Measurements from ENCODE around the gene CLDND2. TPM values are rescaled to one million over a fixed set of nuclear protein-coding genes. Genes with fewer than 3 reads are reported as not detected.

CLDND2 gene
- total RNA-seq, 4 donors from 2014 or later = not detected

- H3K27ac ChIP-seq = no peak overlapping the region
- no peaks in the 10 kb centered on the region for H3K9me3 ChIP-seq
- in situ Hi-C loops (cut with MboI; ENCODE audit: low pct_ligation_motif_present in 1 of 4, low pct_unique_long_range_greater_than_20kb in 1 of 4, low sequenced_read_pairs in 3 of 4) = loop anchor here in 2 of 4 donors (10.0 to 25.0 kb wide), 2 partner anchors 91 to 103 kb away; no protein-coding TSS in a partner anchor
- H3K27me3 ChIP-seq = peaks cover 5% of the 10 kb centered on the region
- H3K4me1 ChIP-seq = peaks cover 0 to 4% (median 2%) of the 10 kb centered on the region in 4 donors
- 70 to 85% methylated on average over 2 to 13 of the region's 13 CpGs for WGBS, 2 donors (ENCODE audit: low coverage in 1 of 2)
- no peak overlapping the region for H3K4me3 ChIP-seq
- no peak for TF ChIP-seq CTCF (IDR thresholded peaks at IDR 0.05)
- no peak for TF ChIP-seq POLR2A (IDR thresholded peaks at IDR 0.05)
- TF ChIP-seq POLR2AphosphoS5 (IDR thresholded peaks at IDR 0.05) = no peak
- TF ChIP-seq EP300 (IDR thresholded peaks at IDR 0.05; ENCODE audit: low read depth) = no peak
- no peak for DNase-seq
- intact Hi-C loops (cut with DNase I; ENCODE audit: low total_unique reads) = loop anchor here (10.0 kb wide), 1 partner anchor 91 kb away; no protein-coding TSS in a partner anchor
- H3K36me3 ChIP-seq = no peaks in the 10 kb centered on the region
Observed at GRCh38 chr19:51333836-51334460, 34.9 kb downstream of the CLDND2 start.

GRCh38 chr19:51331716-51332115, 37.1 kb downstream of the CLDND2 start:
- TF ChIP-seq POLR2AphosphoS5 (IDR thresholded peaks at IDR 0.05) (no peak), EP300 (IDR thresholded peaks at IDR 0.05; ENCODE audit: low read depth) (no peak), CTCF (IDR thresholded peaks at IDR 0.05) (no peak), POLR2A (IDR thresholded peaks at IDR 0.05) (no peak)
- no peaks in the 10 kb centered on the region for H3K9me3 ChIP-seq
- WGBS, 2 donors (ENCODE audit: low coverage in 1 of 2) = 87 to 95% methylated on average over 4 to 6 of the region's 6 CpGs
- DNase-seq = no peak
- H3K36me3 ChIP-seq = no peaks in the 10 kb centered on the region
- peaks cover 0 to 13% (median 6%) of the 10 kb centered on the region in 4 donors for H3K4me1 ChIP-seq
- no peak overlapping the region for H3K27ac ChIP-seq
- intact Hi-C loops (cut with DNase I; ENCODE audit: low total_unique reads) = loop anchor here (10.0 kb wide), 1 partner anchor 93 kb away; no protein-coding TSS in a partner anchor
- in situ Hi-C loops (cut with MboI; ENCODE audit: low pct_ligation_motif_present in 1 of 4, low pct_unique_long_range_greater_than_20kb in 1 of 4, low sequenced_read_pairs in 3 of 4) = loop anchor here in 2 of 4 donors (10.0 to 25.0 kb wide), 2 partner anchors 93 to 106 kb away; no protein-coding TSS in a partner anchor
- H3K4me3 ChIP-seq = no peak overlapping the region
- peaks cover 27% of the 10 kb centered on the region for H3K27me3 ChIP-seq

GRCh38 chr19:51331193-51331592, 37.6 kb downstream of the CLDND2 start:
- Histone ChIP-seq H3K27ac (no peak overlapping the region), H3K4me3 (no peak overlapping the region), H3K27me3 (peaks cover 33% of the 10 kb centered on the region), H3K9me3 (no peaks in the 10 kb centered on the region), H3K4me1 (peaks cover 0 to 13% (median 6%) of the 10 kb centered on the region in 4 donors), H3K36me3 (no peaks in the 10 kb centered on the region)
- TF ChIP-seq POLR2A (IDR thresholded peaks at IDR 0.05) (no peak), EP300 (IDR thresholded peaks at IDR 0.05; ENCODE audit: low read depth) (no peak), CTCF (IDR thresholded peaks at IDR 0.05) (no peak), POLR2AphosphoS5 (IDR thresholded peaks at IDR 0.05) (no peak)
- WGBS, 2 donors (ENCODE audit: low coverage in 1 of 2) = 75% methylated on average over 3 of the region's 3 CpGs; no CpG with 5 or more reads in 1 of the 2 donors
- in situ Hi-C loops (cut with MboI; ENCODE audit: low pct_ligation_motif_present in 1 of 4, low pct_unique_long_range_greater_than_20kb in 1 of 4, low sequenced_read_pairs in 3 of 4) = loop anchor here in 2 of 4 donors (10.0 to 25.0 kb wide), 2 partner anchors 94 to 106 kb away; no protein-coding TSS in a partner anchor
- intact Hi-C loops (cut with DNase I; ENCODE audit: low total_unique reads) = loop anchor here (10.0 kb wide), 1 partner anchor 94 kb away; no protein-coding TSS in a partner anchor
- DNase-seq = no peak

- Histone ChIP-seq H3K36me3 (no peaks in the 10 kb centered on the region), H3K4me3 (no peak overlapping the region), H3K4me1 (peaks cover 0 to 13% (median 6%) of the 10 kb centered on the region in 4 donors), H3K27ac (no peak overlapping the region), H3K9me3 (no peaks in the 10 kb centered on the region), H3K27me3 (peaks cover 40% of the 10 kb centered on the region)
- DNase-seq = no peak
- WGBS, 2 donors (ENCODE audit: low coverage in 1 of 2) = 96 to 100% methylated on average over 1 to 4 of the region's 4 CpGs
- TF ChIP-seq POLR2A (IDR thresholded peaks at IDR 0.05) (no peak), CTCF (IDR thresholded peaks at IDR 0.05) (no peak), POLR2AphosphoS5 (IDR thresholded peaks at IDR 0.05) (no peak), EP300 (IDR thresholded peaks at IDR 0.05; ENCODE audit: low read depth) (no peak)
- in situ Hi-C loops (cut with MboI; ENCODE audit: low pct_ligation_motif_present in 1 of 4, low pct_unique_long_range_greater_than_20kb in 1 of 4, low sequenced_read_pairs in 3 of 4) = loop anchor here in 2 of 4 donors (10.0 to 25.0 kb wide), 2 partner anchors 94 to 107 kb away; no protein-coding TSS in a partner anchor
- intact Hi-C loops (cut with DNase I; ENCODE audit: low total_unique reads) = loop anchor here (10.0 kb wide), 1 partner anchor 94 kb away; no protein-coding TSS in a partner anchor
Observed at GRCh38 chr19:51330366-51330765, 38.4 kb downstream of the CLDND2 start.

Measured in transverse colon (tissue), 4 donors.